H9 (cell line): ENCODE results near the gene EIF2B5. TPM values are rescaled to one million over a fixed set of nuclear protein-coding genes. Genes with fewer than 3 reads are reported as not detected.

Source experiments
- DNase-seq: peaks from one replicate; pipeline ENCODE4 v3.0.0-alpha.2; 2017
- H2AFZ ChIP-seq: one replicate; pipeline ENCODE4 v1.6.1; 2013; ENCODE audit warnings: mild to moderate bottlenecking, low read length, control low read depth, moderate library complexity
- H2AK5ac ChIP-seq: 2 replicates; pipeline ENCODE4 v1.6.1; 2013; ENCODE audit warnings: low read length, control low read depth, mixed read lengths; ENCODE audit not compliant: insufficient read length
- H2BK120ac ChIP-seq: one replicate; pipeline ENCODE4 v1.6.1; 2013; ENCODE audit warnings: low read depth, mild to moderate bottlenecking, low read length, control low read depth, inconsistent platforms; ENCODE audit not compliant: poor library complexity, severe bottlenecking
- H2BK12ac ChIP-seq: 2 replicates; pipeline ENCODE4 v1.6.1; 2013; ENCODE audit warnings: low read length, control low read depth, mixed read lengths, low read depth; ENCODE audit not compliant: insufficient read length
- H2BK15ac ChIP-seq: 2 replicates; pipeline ENCODE4 v1.6.1; 2013; ENCODE audit warnings: low read depth, low read length, control low read depth
- H2BK20ac ChIP-seq: one replicate; pipeline ENCODE4 v1.6.1; 2013; ENCODE audit warnings: low read depth, mild to moderate bottlenecking, low read length, control low read depth, inconsistent platforms; ENCODE audit not compliant: poor library complexity, severe bottlenecking
- H2BK5ac ChIP-seq: 2 replicates; pipeline ENCODE4 v1.6.1; 2013; ENCODE audit warnings: low read length, control low read depth, mixed read lengths; ENCODE audit not compliant: insufficient read length
- H3K14ac ChIP-seq: 2 replicates; pipeline ENCODE4 v1.6.1; 2013; ENCODE audit warnings: low read length, control low read depth; ENCODE audit not compliant: insufficient read depth
- H3K18ac ChIP-seq: 2 replicates; pipeline ENCODE4 v1.6.1; 2013; ENCODE audit warnings: low read depth, mild to moderate bottlenecking, mixed read lengths, low read length, control low read depth; ENCODE audit not compliant: insufficient read length
- H3K23ac ChIP-seq: 2 replicates; pipeline ENCODE4 v1.6.1; 2013; ENCODE audit warnings: low read length, control low read depth, mixed read lengths, low read depth; ENCODE audit not compliant: insufficient read length
- H3K23me2 ChIP-seq: 2 replicates; pipeline ENCODE4 v1.6.1; 2013; ENCODE audit warnings: low read depth, mild to moderate bottlenecking, mixed read lengths, low read length, control low read depth; ENCODE audit not compliant: insufficient read length, poor library complexity, severe bottlenecking
- H3K27ac ChIP-seq: 2 replicates; pipeline ENCODE4 v1.5.1; 2013; ENCODE audit warnings: low read length, control low read depth, mixed read lengths, low read depth; ENCODE audit not compliant: insufficient read length
- H3K27me3 ChIP-seq: 2 replicates; pipeline ENCODE4 v1.6.1; 2013; ENCODE audit warnings: low read length, control low read depth, inconsistent platforms; ENCODE audit not compliant: insufficient read depth
- H3K4ac ChIP-seq: 2 replicates; pipeline ENCODE4 v1.6.1; 2013; ENCODE audit warnings: low read depth, mild to moderate bottlenecking, control low read depth, inconsistent platforms, low read length, moderate library complexity
- H3K4me1 ChIP-seq: 2 replicates; pipeline ENCODE4 v1.6.1; 2013; ENCODE audit warnings: low read length, control low read depth, inconsistent platforms; ENCODE audit not compliant: insufficient read depth
- H3K4me2 ChIP-seq: 2 replicates; pipeline ENCODE4 v1.6.1; 2013; ENCODE audit warnings: low read length, control low read depth, mixed read lengths; ENCODE audit not compliant: insufficient read length, insufficient read depth
- H3K56ac ChIP-seq: 2 replicates; pipeline ENCODE4 v1.6.1; 2013; ENCODE audit warnings: low read depth, mild to moderate bottlenecking, mixed read lengths, low read length, control low read depth; ENCODE audit not compliant: insufficient read length
- H3K79me1 ChIP-seq: 2 replicates; pipeline ENCODE4 v1.6.1; 2013; ENCODE audit warnings: low read depth, mild to moderate bottlenecking, moderate library complexity, low read length, control low read depth, inconsistent platforms; ENCODE audit not compliant: insufficient read depth, poor library complexity, severe bottlenecking
- H3K79me2 ChIP-seq: 2 replicates; pipeline ENCODE4 v1.6.1; 2013; ENCODE audit warnings: low read length, control low read depth, inconsistent platforms; ENCODE audit not compliant: insufficient read depth
- H3K9ac ChIP-seq: 2 replicates; pipeline ENCODE4 v1.6.1; 2013; ENCODE audit warnings: low read length, control low read depth, mixed read lengths; ENCODE audit not compliant: insufficient read length; ENCODE audit errors: extremely low read depth
- H3K9me3 ChIP-seq: one replicate; pipeline ENCODE4 v1.6.1; 2013; ENCODE audit warnings: low read depth, low read length, inconsistent platforms; ENCODE audit not compliant: control insufficient read depth
- H3T11ph ChIP-seq: one replicate; pipeline ENCODE4 v1.6.1; 2013; ENCODE audit warnings: mild to moderate bottlenecking, low read length, control low read depth, inconsistent platforms
- H4K20me1 ChIP-seq: one replicate; pipeline ENCODE4 v1.6.1; 2013; ENCODE audit not compliant: control insufficient read depth, insufficient read length, insufficient read depth
- H4K5ac ChIP-seq: 2 replicates; pipeline ENCODE4 v1.6.1; 2013; ENCODE audit warnings: low read depth, mild to moderate bottlenecking, mixed read lengths, low read length, control low read depth; ENCODE audit not compliant: insufficient read length
- H4K8ac ChIP-seq: replicated peaks from 2 replicates; pipeline ENCODE4 v1.6.1; 2013; ENCODE audit warnings: low read length, control low read depth, mixed read lengths, low read depth; ENCODE audit not compliant: insufficient read length
- H4K91ac ChIP-seq: 2 replicates; pipeline ENCODE4 v1.6.1; 2013; ENCODE audit warnings: low read depth, mild to moderate bottlenecking, moderate library complexity, mixed read lengths, low read length, control low read depth; ENCODE audit not compliant: insufficient read length
- H3K27ac Mint-ChIP-seq, 3 experiments: 2 replicates in 2 of 3; 3 replicates in 1 of 3; pipeline ENCODE4 v1.8.0; 2020 to 2021; ENCODE audit warnings: mixed read lengths in 3 of 3, mild to moderate bottlenecking in 1 of 3, moderate library complexity in 1 of 3
- H3K27me3 Mint-ChIP-seq: 2 replicates; pipeline ENCODE4 v1.8.0; 2021; ENCODE audit warnings: low read depth, mild to moderate bottlenecking, moderate library complexity, mixed read lengths
- H3K36me3 Mint-ChIP-seq, 3 experiments: 2 replicates in 2 of 3; 3 replicates in 1 of 3; pipeline ENCODE4 v1.8.0; 2020 to 2021; ENCODE audit warnings: low read depth in 3 of 3, mixed read lengths in 3 of 3; ENCODE audit not compliant: insufficient read depth in 1 of 3
- H3K4me1 Mint-ChIP-seq, 2 experiments: 2 replicates each; pipeline ENCODE4 v1.8.0; 2020; ENCODE audit warnings: mixed read lengths in 2 of 2
- H3K4me3 Mint-ChIP-seq, 2 experiments: 2 replicates in 1 of 2; 3 replicates in 1 of 2; pipeline ENCODE4 v1.8.0; 2020 to 2021; ENCODE audit warnings: mild to moderate bottlenecking in 2 of 2, mixed read lengths in 2 of 2, moderate library complexity in 1 of 2
- H3K9me3 Mint-ChIP-seq, 2 experiments: 2 replicates in 1 of 2; 3 replicates in 1 of 2; pipeline ENCODE4 v1.8.0; 2020; ENCODE audit warnings: mild to moderate bottlenecking in 2 of 2, mixed read lengths in 2 of 2, moderate library complexity in 1 of 2
- CTCF ChIP-seq: fragments of 200-600 bp; sonication (generic); conservative IDR thresholded peaks from 3 replicates; pipeline ENCODE4 v1.8.0; 2021; ENCODE audit warnings: antibody characterized with exemption, mild to moderate bottlenecking
- whole genome bisulfite sequencing: extraction: QIAGEN DNeasy Blood & Tissue Kit; methylation state at CpG from one replicate; pipeline ENCODE4 v1.1.7; 2013; ENCODE audit warnings: missing lambda C conversion rate, low lambda C conversion rate, mixed read lengths; ENCODE audit not compliant: insufficient read length; ENCODE audit errors: extremely low coverage; 5-methylcytosine and 5-hydroxymethylcytosine counted together
- total RNA-seq: library from RNA; stranded (reverse); gene quantifications from 2 replicates; pipeline ENCODE4 v1.2.1, GENCODE V29; 2021

EIF2B5 gene
- total RNA-seq, 1 experiment from 2014 or later, result 42.0 TPM

- Histone ChIP-seq H3T11ph (no peak overlapping the region), H4K91ac (no peak overlapping the region), H3K14ac (no peak overlapping the region), H2BK5ac (no peak overlapping the region), H3K27me3 (no peaks in the 10 kb centered on the region), H3K27ac (no peak overlapping the region), H2BK120ac (no peak overlapping the region), H2AFZ (no peak overlapping the region), H3K18ac (no peak overlapping the region), H2BK20ac (no peak overlapping the region), H4K20me1 (no peaks in the 10 kb centered on the region), H4K8ac (no peak overlapping the region), H2BK15ac (no peak overlapping the region), H4K5ac (no peak overlapping the region), H3K9ac (no peak overlapping the region), H2AK5ac (no peak overlapping the region), H3K4me1 (no peaks in the 10 kb centered on the region), H3K4ac (no peak overlapping the region), H3K56ac (no peak overlapping the region), H3K79me2 (no peaks in the 10 kb centered on the region), H3K23me2 (no peaks in the 10 kb centered on the region), H3K79me1 (no peaks in the 10 kb centered on the region), H3K23ac (no peak overlapping the region), H3K4me2 (no peak overlapping the region), H3K9me3 (no peaks in the 10 kb centered on the region), H2BK12ac (no peak overlapping the region)
- no peak overlapping the region for H3K27ac Mint-ChIP-seq
- no peaks in the 10 kb centered on the region for H3K27me3 Mint-ChIP-seq
- H3K9me3 Mint-ChIP-seq, result no peaks in the 10 kb centered on the region
- no peak for DNase-seq
- H3K4me1 Mint-ChIP-seq, result no peaks in the 10 kb centered on the region
- no peak for TF ChIP-seq CTCF
- H3K4me3 Mint-ChIP-seq, result no peak overlapping the region
- H3K36me3 Mint-ChIP-seq, result peaks cover 30 to 65% (median 49%) of the 10 kb centered on the region in 3 experiments
- WGBS, result no CpG with 5 or more reads among the region's 9 CpGs
These were observed 58.9 kb downstream of the EIF2B5 start for GRCh38 chr3:184193991-184194539.

Other genes starting within 250 kb of the EIF2B5 start
- 32.5 and 37.6 TPM in 2 replicates for gene ABCC5, start 117.5 kb upstream of the EIF2B5 start, total RNA-seq
- not detected in 2 replicates for gene HTR3D, start 103.6 kb upstream of the EIF2B5 start, total RNA-seq
- not detected in 2 replicates for gene HTR3C, start 82.3 kb upstream of the EIF2B5 start, total RNA-seq
- gene HTR3E, start 38.3 kb upstream of the EIF2B5 start, total RNA-seq, result not detected in 2 replicates
- 64.7 and 69.7 TPM in 2 replicates for gene DVL3, start 20.0 kb downstream of the EIF2B5 start, total RNA-seq
- 443 and 459 TPM in 2 replicates for gene AP2M1, start 39.5 kb downstream of the EIF2B5 start, total RNA-seq
- gene ABCF3, start 50.8 kb downstream of the EIF2B5 start, total RNA-seq, result 56.1 and 58.4 TPM in 2 replicates
- 2.7 TPM in 2 replicates for gene VWA5B2, start 94.2 kb downstream of the EIF2B5 start, total RNA-seq
- gene ALG3, start 113.6 kb downstream of the EIF2B5 start, total RNA-seq, result 54.1 and 62.2 TPM in 2 replicates
- 8.1 and 9.8 TPM in 2 replicates for gene EEF1AKMT4, start 114.3 kb downstream of the EIF2B5 start, total RNA-seq
- gene CAMK2N2, start 126.2 kb downstream of the EIF2B5 start, total RNA-seq, result 12.6 and 13.9 TPM in 2 replicates
- not detected in 2 replicates for gene ECE2, start 140.7 kb downstream of the EIF2B5 start, total RNA-seq
- gene PSMD2, start 163.9 kb downstream of the EIF2B5 start, total RNA-seq, result 337 and 344 TPM in 2 replicates
- gene EIF4G1, start 179.2 kb downstream of the EIF2B5 start, total RNA-seq, result 532 and 544 TPM in 2 replicates
- gene FAM131A, start 202.2 kb downstream of the EIF2B5 start, total RNA-seq, result 14.4 and 15.5 TPM in 2 replicates
- gene CLCN2, start 226.2 kb downstream of the EIF2B5 start, total RNA-seq, result 17.2 and 19.5 TPM in 2 replicates
- 115 and 122 TPM in 2 replicates for gene POLR2H, start 226.4 kb downstream of the EIF2B5 start, total RNA-seq
- gene THPO, start 242.8 kb downstream of the EIF2B5 start, total RNA-seq, result 0.64 and 0.85 TPM in 2 replicates
- gene CHRD, start 244.7 kb downstream of the EIF2B5 start, total RNA-seq, result 1.8 and 1.9 TPM in 2 replicates